VCaP (cell line): ENCODE data around the gene C12orf57.

Experiments
- H3K27ac ChIP-seq: fragments of 450-650 bp; 2 replicates; pipeline ENCODE4 v1.5.1; 2017
- TF ChIP-seq, protein P1 (sequence below): fragments of 450-650 bp; conservative IDR thresholded peaks from 2 replicates; pipeline ENCODE4 v1.5.1; 2017; ENCODE audit warnings: mild to moderate bottlenecking, moderate library complexity

C12orf57 gene

GRCh38 chr12:6947615-6948014 is 3.8 kb downstream of the C12orf57 start:
- H3K27ac ChIP-seq, result peak overlapping the region; percentile 96; the same call in 1 of the 2 replicates

GRCh38 chr12:6948873-6949594 is 5.2 kb downstream of the C12orf57 start:
- no peak overlapping the region for H3K27ac ChIP-seq

More at GRCh38 chr12:6947615-6948014, 3.8 kb downstream of the C12orf57 start:
- TF ChIP-seq, protein P1, sequence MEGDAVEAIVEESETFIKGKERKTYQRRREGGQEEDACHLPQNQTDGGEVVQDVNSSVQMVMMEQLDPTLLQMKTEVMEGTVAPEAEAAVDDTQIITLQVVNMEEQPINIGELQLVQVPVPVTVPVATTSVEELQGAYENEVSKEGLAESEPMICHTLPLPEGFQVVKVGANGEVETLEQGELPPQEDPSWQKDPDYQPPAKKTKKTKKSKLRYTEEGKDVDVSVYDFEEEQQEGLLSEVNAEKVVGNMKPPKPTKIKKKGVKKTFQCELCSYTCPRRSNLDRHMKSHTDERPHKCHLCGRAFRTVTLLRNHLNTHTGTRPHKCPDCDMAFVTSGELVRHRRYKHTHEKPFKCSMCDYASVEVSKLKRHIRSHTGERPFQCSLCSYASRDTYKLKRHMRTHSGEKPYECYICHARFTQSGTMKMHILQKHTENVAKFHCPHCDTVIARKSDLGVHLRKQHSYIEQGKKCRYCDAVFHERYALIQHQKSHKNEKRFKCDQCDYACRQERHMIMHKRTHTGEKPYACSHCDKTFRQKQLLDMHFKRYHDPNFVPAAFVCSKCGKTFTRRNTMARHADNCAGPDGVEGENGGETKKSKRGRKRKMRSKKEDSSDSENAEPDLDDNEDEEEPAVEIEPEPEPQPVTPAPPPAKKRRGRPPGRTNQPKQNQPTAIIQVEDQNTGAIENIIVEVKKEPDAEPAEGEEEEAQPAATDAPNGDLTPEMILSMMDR, result no peak

GRCh38 chr12:6950401-6950801 is 6.6 kb downstream of the C12orf57 start:
- no peak overlapping the region for H3K27ac ChIP-seq
- TF ChIP-seq, protein P1, result peak; percentile 21

More at GRCh38 chr12:6948873-6949594, 5.2 kb downstream of the C12orf57 start:
- TF ChIP-seq, protein P1, result no peak

GRCh38 chr12:6950811-6951540 is 7.2 kb downstream of the C12orf57 start, which contains the start of gene PTPN6:
TSS of gene PTPN6 (plus strand) at chr12:6951356. CDS start at chr12:6951513, 157 bp downstream.
- TF ChIP-seq, protein P1, result no peak
- no peak within 1 kb of the TSS for H3K27ac ChIP-seq

- TF ChIP-seq, protein P1, result no peak
- H3K27ac ChIP-seq, result no peak overlapping the region
Observed at GRCh38 chr12:6951551-6952120, 7.8 kb downstream of the C12orf57 start.

- TF ChIP-seq, protein P1, result no peak
- H3K27ac ChIP-seq, result no peak overlapping the region
Observed at GRCh38 chr12:6952121-6952862, 8.5 kb downstream of the C12orf57 start.
